ENCODE measurements around the gene GOSR1.

GRCh38 chr17:30443721-30444120, 33.5 kb upstream of the GOSR1 start:
- TF ChIP-seq CTCF (IDR thresholded peaks at IDR 0.05; ENCODE audit: low read length) (no peak), EZH2 (optimal IDR thresholded peaks at IDR 0.05; ENCODE audit: low read depth, low read length) (no peak)
